ENCODE data around the gene WDR27.

- TF ChIP-seq CTCF (IDR thresholded peaks at IDR 0.05) (no peak), POLR2AphosphoS5 (IDR thresholded peaks at IDR 0.05) (no peak)
Measured at GRCh38 chr6:169647637-169648036, 54.2 kb downstream of the WDR27 start.

All from sigmoid colon (tissue), 4 donors.